Activated CD4-positive, alpha-beta T cell treated with anti-CD3 and anti-CD28 coated beads, Interleukin-10, Interleukin-2, amounts not matched to agents 100 ng/mL and 50 ng/mL, durations not matched to agents 16 hours and 8 hours (primary cell): ENCODE results near the gene MAP2K6.

Source experiments
- DNase-seq: peaks from one replicate; pipeline ENCODE4 v3.0.0-alpha.2; 2020

The MAP2K6 gene

GRCh38 chr17:69588316-69588715 is 173.8 kb downstream of the MAP2K6 start:
- DNase-seq: no peak

GRCh38 chr17:69588827-69589239 is 174.3 kb downstream of the MAP2K6 start:
- DNase-seq: no peak

- no peak for DNase-seq
Observed at GRCh38 chr17:69590671-69591070, 176.2 kb downstream of the MAP2K6 start.

DNA sequence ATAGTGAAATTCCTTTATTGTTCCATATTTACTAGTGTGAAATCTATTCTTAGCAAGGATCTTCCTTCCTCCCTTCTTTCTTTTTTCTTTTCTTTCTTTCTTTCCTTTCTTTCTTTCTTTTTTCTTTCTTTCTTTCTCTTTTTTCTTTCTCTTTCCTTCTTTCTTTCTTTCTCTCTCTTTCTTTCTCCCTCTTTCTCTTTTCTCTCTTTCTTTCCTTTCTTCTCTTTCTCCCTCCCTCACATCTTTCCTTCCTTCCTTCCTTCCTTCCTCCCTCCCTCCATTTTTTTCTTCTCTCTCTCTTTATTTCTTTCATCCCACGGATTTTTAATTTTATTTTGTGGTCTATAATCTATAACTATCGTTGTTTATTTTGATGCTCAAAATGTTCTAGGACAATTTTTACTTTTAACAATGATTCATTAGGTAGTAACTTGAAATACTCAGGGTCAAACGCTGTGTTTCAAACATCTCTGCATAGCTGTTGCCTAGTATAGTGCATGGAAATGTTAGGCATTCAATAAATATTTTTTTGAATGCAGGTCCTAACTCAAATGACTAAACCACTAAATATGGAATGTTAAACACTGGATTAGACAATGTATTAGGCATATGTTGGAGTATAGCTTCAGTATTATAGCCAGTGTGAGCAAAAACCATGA is 178.3 kb downstream of the MAP2K6 start:
- no peak for DNase-seq

DNA sequence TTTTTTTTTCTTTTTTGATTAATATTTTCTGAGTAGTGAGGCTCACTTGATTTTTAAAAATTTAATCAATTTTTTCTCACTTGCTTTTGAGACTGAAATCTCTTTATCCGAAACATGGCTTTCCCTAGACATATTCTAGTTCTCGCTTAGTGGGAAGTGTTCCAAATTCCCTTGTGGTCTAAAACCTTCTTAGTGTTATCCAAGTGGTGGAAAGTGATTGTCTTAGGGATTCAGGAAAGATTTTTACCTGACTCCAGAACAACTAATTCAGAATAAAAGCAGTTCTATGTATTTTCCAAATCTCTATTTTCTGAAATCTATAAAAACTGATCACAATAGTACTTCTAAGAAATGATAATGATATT is 178.8 kb downstream of the MAP2K6 start:
- no peak for DNase-seq

DNA sequence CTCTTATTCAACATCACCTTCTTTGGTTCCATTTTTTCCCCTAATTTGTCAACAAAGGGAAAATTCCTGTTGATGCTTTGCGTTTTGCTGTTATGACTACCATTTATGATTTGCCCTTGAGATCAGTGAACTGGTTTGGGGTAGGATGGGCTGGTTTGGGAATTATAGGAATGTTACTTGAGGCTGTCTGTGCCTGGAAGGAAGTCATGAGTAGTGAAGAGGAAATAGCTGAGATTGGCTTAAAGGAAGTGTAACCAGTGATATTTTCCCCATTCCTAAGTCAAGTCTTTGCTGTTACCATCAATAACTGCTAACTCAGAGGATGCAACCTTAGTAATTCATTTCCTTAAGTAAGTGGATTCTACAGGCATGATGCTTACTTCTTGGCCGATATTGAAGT is 179.2 kb downstream of the MAP2K6 start:
- no peak for DNase-seq

DNA sequence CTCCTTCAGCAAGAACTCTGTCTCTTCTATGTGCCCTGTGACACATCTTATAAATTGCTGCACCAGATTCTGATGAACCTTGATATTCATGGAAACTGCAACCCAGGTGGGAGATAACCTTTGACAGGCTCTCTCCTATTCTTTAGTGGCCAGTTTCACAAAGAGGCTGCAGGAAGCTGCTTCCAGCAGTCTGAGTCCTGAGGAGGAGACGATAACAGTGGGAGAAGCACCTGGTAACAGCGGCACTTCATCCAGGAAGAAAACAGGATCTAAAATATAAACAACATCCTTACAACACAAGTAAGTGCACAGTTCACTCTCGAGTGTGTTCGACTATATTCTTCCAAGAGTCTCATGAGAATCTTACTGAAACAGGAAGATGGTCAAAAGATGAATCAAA is 180.1 kb downstream of the MAP2K6 start:
- DNase-seq: no peak

DNA sequence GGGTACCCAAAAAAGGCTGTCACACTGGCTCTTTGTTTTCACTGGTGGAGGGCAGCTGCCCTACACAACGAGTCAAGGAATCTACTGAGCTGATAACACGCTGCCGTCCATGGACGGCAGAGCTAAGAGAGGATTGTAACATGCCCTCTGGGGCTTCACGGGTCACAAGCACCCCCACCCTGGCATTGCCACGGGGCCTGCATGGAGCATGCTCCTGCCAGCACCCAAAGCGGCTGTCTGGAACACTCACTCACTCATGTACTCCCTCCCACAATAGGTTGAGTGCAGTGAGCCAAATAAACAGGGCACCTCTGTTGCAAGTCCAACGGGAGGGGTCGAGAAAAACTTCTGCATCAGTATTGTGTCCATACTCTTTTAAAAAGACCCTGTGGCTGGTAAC is 181.6 kb downstream of the MAP2K6 start:
- no peak for DNase-seq

- DNase-seq: no peak
Observed at GRCh38 chr17:69597898-69598692, 183.6 kb downstream of the MAP2K6 start.

DNA sequence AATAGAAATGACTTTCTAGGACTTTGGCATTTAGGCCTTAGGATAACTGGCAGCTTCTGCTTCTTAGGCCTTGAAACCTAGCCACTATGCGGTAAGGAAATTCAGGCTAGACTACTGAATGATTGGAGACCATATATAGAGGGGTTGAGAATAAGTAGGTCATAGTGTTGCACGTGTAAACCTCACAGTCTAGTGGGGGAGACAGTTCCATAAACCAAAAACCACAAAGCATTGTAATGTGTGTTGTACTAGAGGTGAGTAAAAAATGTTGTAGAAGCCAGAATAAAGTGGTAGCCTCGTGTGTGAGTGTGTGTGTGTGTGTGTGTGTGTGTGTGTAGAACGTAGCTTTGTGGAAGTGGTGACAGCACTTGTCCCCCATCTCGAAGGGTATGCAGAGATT is 188.5 kb downstream of the MAP2K6 start:
- no peak for DNase-seq
